ENCODE data around the gene TAL1.

DNA sequence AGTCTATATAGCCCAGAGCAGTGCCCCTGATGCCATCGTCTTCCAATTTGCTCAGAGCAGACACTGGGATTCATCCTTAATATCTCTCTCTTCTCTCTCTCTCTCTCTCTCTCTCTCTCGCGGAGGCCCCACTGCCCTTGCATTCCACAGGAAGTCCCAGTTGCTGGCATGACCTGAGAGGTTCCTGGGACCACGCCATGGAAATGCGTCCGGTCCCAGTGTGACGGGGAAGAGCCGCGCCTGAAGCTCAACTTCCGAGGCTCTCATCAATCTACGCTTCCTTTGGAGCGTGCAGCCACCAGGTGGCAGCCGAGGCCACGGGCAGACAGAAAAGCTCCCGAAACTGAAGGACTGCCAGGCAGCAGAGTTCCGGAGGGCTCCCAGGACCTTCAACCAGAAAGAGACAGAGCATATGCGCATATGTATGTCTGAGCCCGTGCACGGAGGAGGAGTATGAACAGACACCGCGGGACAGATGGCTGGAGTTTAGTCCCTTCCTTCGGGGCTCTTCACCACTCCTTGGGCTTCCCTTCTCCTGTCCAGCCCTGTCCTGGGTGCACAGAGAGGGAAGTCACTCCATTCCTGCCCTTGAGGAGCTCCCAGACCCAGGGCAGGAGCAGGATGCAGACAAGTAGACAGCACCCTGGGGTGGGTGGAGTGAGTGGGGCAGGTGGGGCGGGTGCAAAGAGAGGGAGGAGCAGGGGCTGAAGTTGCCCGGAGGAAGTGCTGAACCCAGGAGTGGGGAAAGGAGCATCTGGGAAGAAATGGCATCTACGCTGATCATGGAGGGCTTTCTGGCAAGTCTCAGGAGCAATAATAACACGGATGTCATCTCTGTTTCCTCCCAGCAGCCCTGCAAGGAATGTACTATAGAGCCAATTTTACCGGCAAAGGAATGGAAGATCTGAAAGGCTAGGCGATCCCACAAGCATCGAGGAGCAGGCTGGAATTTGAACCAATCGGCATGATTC lies 52.7 kb downstream of the TAL1 start:
- TF ChIP-seq, protein P1, sequence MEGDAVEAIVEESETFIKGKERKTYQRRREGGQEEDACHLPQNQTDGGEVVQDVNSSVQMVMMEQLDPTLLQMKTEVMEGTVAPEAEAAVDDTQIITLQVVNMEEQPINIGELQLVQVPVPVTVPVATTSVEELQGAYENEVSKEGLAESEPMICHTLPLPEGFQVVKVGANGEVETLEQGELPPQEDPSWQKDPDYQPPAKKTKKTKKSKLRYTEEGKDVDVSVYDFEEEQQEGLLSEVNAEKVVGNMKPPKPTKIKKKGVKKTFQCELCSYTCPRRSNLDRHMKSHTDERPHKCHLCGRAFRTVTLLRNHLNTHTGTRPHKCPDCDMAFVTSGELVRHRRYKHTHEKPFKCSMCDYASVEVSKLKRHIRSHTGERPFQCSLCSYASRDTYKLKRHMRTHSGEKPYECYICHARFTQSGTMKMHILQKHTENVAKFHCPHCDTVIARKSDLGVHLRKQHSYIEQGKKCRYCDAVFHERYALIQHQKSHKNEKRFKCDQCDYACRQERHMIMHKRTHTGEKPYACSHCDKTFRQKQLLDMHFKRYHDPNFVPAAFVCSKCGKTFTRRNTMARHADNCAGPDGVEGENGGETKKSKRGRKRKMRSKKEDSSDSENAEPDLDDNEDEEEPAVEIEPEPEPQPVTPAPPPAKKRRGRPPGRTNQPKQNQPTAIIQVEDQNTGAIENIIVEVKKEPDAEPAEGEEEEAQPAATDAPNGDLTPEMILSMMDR (IDR thresholded peaks at IDR 0.05 in 4 of 5, conservative IDR thresholded peaks at IDR 0.05 in 1 of 5): peak; percentile 79 to 94 (median 88)
- TF ChIP-seq POLR2A (IDR thresholded peaks at IDR 0.05): no peak

Data from gastrocnemius medialis (tissue), 4 donors.